Endothelial cell of umbilical vein (primary cell): ENCODE data around the gene MAP4K2. TPM values are rescaled to one million over a fixed set of nuclear protein-coding genes. Genes with fewer than 3 reads are reported as not detected.
A peak's percentile ranks its signal among the peaks of the same experiment; 100 is the strongest.

Experiments
- Bru-seq: library from RNA; stranded (reverse); fragments of 400-500 nt; gene quantifications from one replicate; lab custom pipeline; 2021; lab: Mats Ljungman, UMichigan
- BruChase-seq, 2 experiments: library from RNA; stranded (reverse); fragments of 400-500 nt; gene quantifications; one replicate each; lab custom pipeline; 2021; lab: Mats Ljungman, UMichigan
- BruUV-seq: library from RNA; stranded (reverse); fragments of 400-500 nt; replicated peaks from 2 replicates; lab custom pipeline; 2021; lab: Mats Ljungman, UMichigan
- CTCF ChIA-PET: fragments of 300-600, 350-600 bp; sonication (Branson Sonifier 250); formaldehyde crosslinking; loops from one replicate; lab custom pipeline; 2021; ENCODE audit warnings: antibody characterized with exemption, inconsistent platforms; lab: Charles Lee
- POLR2A ChIA-PET: fragments of 300-600, 350-600 bp; sonication (Branson Sonifier 250); formaldehyde crosslinking; loops from one replicate; lab custom pipeline; 2021; ENCODE audit warnings: antibody characterized with exemption, inconsistent platforms; lab: Charles Lee
- DNase-seq: peaks from one replicate; pipeline ENCODE4 v3.0.0-alpha.2; 2011; ENCODE audit warnings: low read depth, low spot score
- FAIRE-seq: peaks from 2 replicates; lab custom pipeline; 2011; peaks lifted over from hg19 to GRCh38; lab: Jason Lieb, UNC
- H2AFZ ChIP-seq: 2 replicates; pipeline ENCODE4 v1.6.0; 2012; ENCODE audit warnings: low read depth, low read length, control low read depth, inconsistent platforms
- H3K27ac ChIP-seq: 2 replicates; pipeline ENCODE4 v1.5.1; 2011; ENCODE audit warnings: low read depth, mild to moderate bottlenecking, control low read depth, low read length, moderate library complexity; ENCODE audit not compliant: insufficient read depth
- H3K27me3 ChIP-seq, 2 experiments: 2 replicates each; pipeline versions ENCODE4 v1.6.0 to v1.6.1; 2011; ENCODE audit warnings: low read length in 2 of 2, mixed read lengths in 1 of 2; ENCODE audit not compliant: control insufficient read depth in 2 of 2, insufficient read depth in 2 of 2
- H3K36me3 ChIP-seq, 2 experiments: 2 replicates in 1 of 2; 3 replicates in 1 of 2; pipeline ENCODE4 v1.5.1; 2011; ENCODE audit warnings: low read length in 2 of 2, mild to moderate bottlenecking in 1 of 2, moderate library complexity in 1 of 2; ENCODE audit not compliant: control insufficient read depth in 2 of 2, insufficient read depth in 2 of 2; ENCODE audit errors: extremely low read depth in 1 of 2
- H3K4me1 ChIP-seq: 3 replicates; pipeline ENCODE4 v1.5.1; 2011; ENCODE audit warnings: mild to moderate bottlenecking, low read length; ENCODE audit not compliant: control insufficient read depth, insufficient read depth; ENCODE audit errors: extremely low read depth
- H3K4me2 ChIP-seq: 2 replicates; pipeline ENCODE4 v1.6.1; 2011; ENCODE audit warnings: low read length, control low read depth, mixed read lengths; ENCODE audit not compliant: insufficient read depth
- H3K4me3 ChIP-seq, 3 experiments: fragments of 200-600 bp in 1 of 3; sonication (generic), shearing (Covaris generic) in 1 of 3; replicated peaks in 1 of 3; 2 replicates each; pipeline ENCODE4 v1.5.1; 2011 to 2016; ENCODE audit warnings: control low read depth in 3 of 3, low read length in 3 of 3, mild to moderate bottlenecking in 2 of 3, inconsistent platforms in 1 of 3, low read depth in 1 of 3, moderate library complexity in 1 of 3; ENCODE audit not compliant: insufficient read depth in 1 of 3
- H3K79me2 ChIP-seq: 2 replicates; pipeline ENCODE4 v1.6.0; 2012; ENCODE audit warnings: low read length, inconsistent platforms; ENCODE audit not compliant: control insufficient read depth, insufficient read depth
- H3K9ac ChIP-seq: replicated peaks from 2 replicates; pipeline ENCODE3; 2011; ENCODE audit warnings: low read length, control low read depth; ENCODE audit not compliant: insufficient read depth; ENCODE audit errors: extremely low read depth
- H3K9me1 ChIP-seq: replicated peaks from 3 replicates; pipeline ENCODE4 v1.6.0; 2011; ENCODE audit warnings: mild to moderate bottlenecking, low read length; ENCODE audit not compliant: control insufficient read depth, insufficient read depth; ENCODE audit errors: extremely low read depth
- H3K9me3 ChIP-seq: replicated peaks from 2 replicates; pipeline ENCODE4 v1.5.1; 2012; ENCODE audit warnings: low read length, inconsistent platforms; ENCODE audit not compliant: control insufficient read depth, insufficient read depth
- H4K20me1 ChIP-seq: replicated peaks from 2 replicates; pipeline ENCODE3; 2011; ENCODE audit warnings: mild to moderate bottlenecking, low read length; ENCODE audit not compliant: control insufficient read depth, insufficient read depth; ENCODE audit errors: extremely low read depth
- EZH2 ChIP-seq: IDR thresholded peaks from 2 replicates; pipeline ENCODE4 v1.6.1; 2012; ENCODE audit warnings: borderline replicate concordance, low read depth, mild to moderate bottlenecking, moderate library complexity, low read length, inconsistent platforms; ENCODE audit not compliant: severe bottlenecking
- FOS ChIP-seq: IDR thresholded peaks from 2 replicates; pipeline ENCODE4 v1.6.1; 2011; ENCODE audit warnings: mild to moderate bottlenecking, low read length, moderate library complexity, borderline replicate concordance; ENCODE audit not compliant: insufficient read depth
- GATA2 ChIP-seq: IDR thresholded peaks from 2 replicates; pipeline ENCODE4 v1.7.0; 2011; ENCODE audit warnings: low read depth, mild to moderate bottlenecking, moderate library complexity, mixed read lengths, low read length; ENCODE audit not compliant: insufficient read length, insufficient read depth
- JUN ChIP-seq: IDR thresholded peaks from 2 replicates; pipeline ENCODE4 v1.6.1; 2011; ENCODE audit warnings: borderline replicate concordance, low read depth; ENCODE audit not compliant: insufficient read length, insufficient read depth
- MYC ChIP-seq: IDR thresholded peaks from one replicate; pipeline ENCODE4 v1.6.1; 2011; ENCODE audit warnings: mild to moderate bottlenecking, low read depth, low read length
- POLR2A ChIP-seq: IDR thresholded peaks from 2 replicates; pipeline ENCODE4 v1.6.1; 2012; ENCODE audit warnings: low read depth, mild to moderate bottlenecking, control low read depth, low read length
- POLR2AphosphoS5 ChIP-seq: IDR thresholded peaks from 2 replicates; pipeline ENCODE4 v1.6.1; 2012; ENCODE audit warnings: low read depth, mild to moderate bottlenecking, control low read depth, low read length, moderate library complexity; ENCODE audit not compliant: insufficient read depth
- dilution Hi-C: fragments of 300-500 bp; cut with MboI; formaldehyde crosslinking; loops from one replicate; pipeline ENCODE4 v1.15.0; 2019; ENCODE audit warnings: low sequenced_read_pairs; ENCODE audit not compliant: extremely low pct_ligation_motif_present
- intact Hi-C: fragments of 100-400 bp; cut with micrococcal nuclease; formaldehyde crosslinking; loops from one replicate; pipeline ENCODE4 v1.10.0; 2022
- long read RNA-seq: library from polyadenylated mRNA; stranded (forward); transcript quantifications from one replicate; pipeline ENCODE4 v2.0.0, GENCODE V29; 2021
- polyA minus RNA-seq, 3 experiments: library from RNA; depleted of rRNA, polyadenylated mRNA; stranded (reverse); fragments of >200 nt; gene quantifications; 1 replicate in 1 of 3; 2 replicates in 2 of 3; pipeline ENCODE4 v1.2.3, GENCODE V29; 2011
- polyA plus RNA-seq, 4 experiments: library from polyadenylated mRNA; depleted of rRNA in 3 of 4; stranded (reverse) in 3 of 4; unstranded in 1 of 4; fragments of >200 nt; gene quantifications; 2 replicates each; pipeline versions ENCODE4 v1.2.1 to v1.2.3, GENCODE V29; 2011 to 2012; ENCODE audit warnings: missing spikeins in 1 of 4
- total RNA-seq: library from RNA; stranded (reverse); gene quantifications from 2 replicates; pipeline ENCODE4 v1.2.3, GENCODE V29; 2021
- TF ChIP-seq, protein P1 (sequence below): IDR thresholded peaks from 2 replicates; pipeline ENCODE4 v1.6.1; 2011; ENCODE audit not compliant: insufficient read depth, insufficient read length
- TF ChIP-seq, protein P2 (sequence below), 2 donors: IDR thresholded peaks; 1 replicate in 1 of 2; 2 replicates in 1 of 2; pipeline ENCODE4 v1.5.1; 2011; ENCODE audit warnings: low read length in 2 of 2, mild to moderate bottlenecking in 2 of 2, moderate library complexity in 2 of 2, control low read depth in 1 of 2, inconsistent platforms in 1 of 2, low read depth in 1 of 2; ENCODE audit not compliant: insufficient read depth in 1 of 2; ENCODE audit errors: extremely low read depth in 1 of 2

The MAP4K2 gene
- total RNA-seq, result 43.3 and 48.5 TPM in 2 replicates
- 44.0 and 51.6 TPM in 2 replicates for polyA plus RNA-seq
- 45.1 and 45.7 TPM in 2 replicates for polyA plus RNA-seq (2011; cell fraction: cytosol; rRNA removed)
- 109 and 123 TPM in 2 replicates for polyA plus RNA-seq (2011; cell fraction: nucleus; rRNA removed)
- polyA plus RNA-seq (2012), result 38.6 and 49.2 TPM in 2 replicates
- polyA minus RNA-seq, result 46.8 and 52.0 TPM in 2 replicates
- polyA minus RNA-seq (2011; cell fraction: cytosol; rRNA and poly(A)+ RNA removed), result 18.9 TPM
- polyA minus RNA-seq (2011; cell fraction: nucleus; rRNA and poly(A)+ RNA removed), result 23.0 and 36.3 TPM in 2 replicates
- Bru-seq, nascent RNA, result percentile 49 among the genes with signal in this experiment
- BruChase-seq, experiment 1, labeled RNA remaining after a 6-hour chase, result percentile 71 among the genes with signal in this experiment
- percentile 73 among the genes with signal in this experiment for BruChase-seq, experiment 2, labeled RNA remaining after a 2-hour chase
- long read RNA-seq, full-length matches to known transcripts, result 30 of 84 reads
- long read RNA-seq, partial matches to known transcripts, result 15 of 84 reads
- long read RNA-seq, other reads (novel, unspliced or antisense), result 39 of 84 reads

DNA sequence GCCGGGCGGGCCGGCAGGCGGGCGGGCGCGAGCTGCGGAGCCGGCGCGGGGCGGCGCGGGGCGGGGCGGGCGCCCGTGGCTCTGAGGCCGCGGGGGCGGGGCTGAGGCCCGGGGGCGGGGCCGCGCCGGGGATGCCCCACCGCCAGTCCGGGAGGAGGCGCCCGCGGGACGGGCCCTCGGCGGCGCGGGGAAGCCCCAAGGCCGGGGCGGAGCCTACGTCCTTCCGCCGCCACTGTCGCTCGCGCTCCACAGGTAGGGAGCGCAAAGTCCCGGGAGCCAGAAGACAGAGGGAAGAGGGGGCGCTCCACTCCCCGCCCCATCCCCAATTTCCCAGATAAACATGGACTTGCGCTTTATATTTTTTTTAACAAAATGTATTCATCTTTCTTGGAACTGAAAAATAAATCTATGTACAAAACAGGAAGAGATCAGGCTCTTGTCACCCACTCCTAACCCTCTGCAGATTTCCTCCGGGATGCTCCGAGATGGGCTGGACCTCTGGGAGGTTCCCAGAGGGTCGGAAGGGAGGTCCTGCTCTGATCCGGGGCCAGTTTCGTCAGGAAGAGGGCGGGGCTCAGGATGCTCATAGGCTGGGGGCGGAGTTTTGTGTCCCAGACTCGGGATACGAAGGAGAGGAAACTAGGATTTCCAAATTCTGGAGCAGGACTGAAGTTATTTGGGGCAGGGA, at the start of gene MAP4K2:
Gene MAP4K2 (minus strand): TSS at position 57 of the 688 bp plus-strand sequence. CDS start 65 bp downstream, outside the sequence.
- intact Hi-C loops (loop anchor here (1.0 to 2.0 kb wide), 3 partner anchors 25 to 211 kb away; partner anchors contain the start of genes ARL2, CDC42BPG and SF1), dilution Hi-C loops (no loop called here)
- DNase-seq (peak; percentile 74), FAIRE-seq (peak; percentile 87)
- Histone ChIP-seq H3K9me3 (no peaks in the 10 kb centered on the region), H3K9me1 (no peaks in the 10 kb centered on the region), H3K27me3 (no peaks in the 10 kb centered on the region), H3K9ac (peak within 1 kb of the TSS; percentile 77), H3K79me2 (peaks cover 7% of the 10 kb centered on the region), H2AFZ (peak within 1 kb of the TSS; percentile 62), H3K4me1 (peaks cover 36% of the 10 kb centered on the region), H3K36me3 (peaks cover 2 to 28% of the 10 kb centered on the region in 2 experiments), H4K20me1 (no peaks in the 10 kb centered on the region), H3K27ac (peak within 1 kb of the TSS; percentile 75), H3K4me3 (peak within 1 kb of the TSS; percentile 59 to 87 (median 70)), H3K4me2 (peak within 1 kb of the TSS; percentile 82)
- no TSS peak for BruUV-seq
- ChIA-PET POLR2A (no interaction called here), CTCF (interaction anchor here (0.8 to 1.9 kb wide), 6 partner anchors 9 to 85 kb away, joined by 3 to 8 read pairs (median 4); partner anchors contain the start of gene CDC42BPG)
- TF ChIP-seq FOS (no peak), EZH2 (no peak), POLR2A (no peak), JUN (no peak), POLR2AphosphoS5 (peak; percentile 31), MYC (no peak), GATA2 (no peak)
- TF ChIP-seq, protein P1, sequence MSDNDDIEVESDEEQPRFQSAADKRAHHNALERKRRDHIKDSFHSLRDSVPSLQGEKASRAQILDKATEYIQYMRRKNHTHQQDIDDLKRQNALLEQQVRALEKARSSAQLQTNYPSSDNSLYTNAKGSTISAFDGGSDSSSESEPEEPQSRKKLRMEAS, result no peak
- TF ChIP-seq, protein P2, sequence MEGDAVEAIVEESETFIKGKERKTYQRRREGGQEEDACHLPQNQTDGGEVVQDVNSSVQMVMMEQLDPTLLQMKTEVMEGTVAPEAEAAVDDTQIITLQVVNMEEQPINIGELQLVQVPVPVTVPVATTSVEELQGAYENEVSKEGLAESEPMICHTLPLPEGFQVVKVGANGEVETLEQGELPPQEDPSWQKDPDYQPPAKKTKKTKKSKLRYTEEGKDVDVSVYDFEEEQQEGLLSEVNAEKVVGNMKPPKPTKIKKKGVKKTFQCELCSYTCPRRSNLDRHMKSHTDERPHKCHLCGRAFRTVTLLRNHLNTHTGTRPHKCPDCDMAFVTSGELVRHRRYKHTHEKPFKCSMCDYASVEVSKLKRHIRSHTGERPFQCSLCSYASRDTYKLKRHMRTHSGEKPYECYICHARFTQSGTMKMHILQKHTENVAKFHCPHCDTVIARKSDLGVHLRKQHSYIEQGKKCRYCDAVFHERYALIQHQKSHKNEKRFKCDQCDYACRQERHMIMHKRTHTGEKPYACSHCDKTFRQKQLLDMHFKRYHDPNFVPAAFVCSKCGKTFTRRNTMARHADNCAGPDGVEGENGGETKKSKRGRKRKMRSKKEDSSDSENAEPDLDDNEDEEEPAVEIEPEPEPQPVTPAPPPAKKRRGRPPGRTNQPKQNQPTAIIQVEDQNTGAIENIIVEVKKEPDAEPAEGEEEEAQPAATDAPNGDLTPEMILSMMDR (IDR thresholded peaks at IDR 0.05; ENCODE audit: extremely low read depth in 1 of 2, insufficient read depth in 1 of 2, low read depth in 1 of 2, low read length in 2 of 2), result peak; percentile 5 to 28
